Parathyroid adenoma (tissue), 2 donors: ENCODE measurements around the gene D2HGDH.
"Not testable (repeated sequence)": the region's sequence is repeated elsewhere in the genome, so short reads cannot be mapped to it uniquely, and the experiment has no call there.

ENCODE experiments used
- H2AFZ ChIP-seq: fragments of 300-600 bp; sonication (generic); one replicate; pipeline ENCODE4 v1.7.0; 2017; ENCODE audit warnings: antibody characterized with exemption, mild to moderate bottlenecking
- H3K27ac ChIP-seq: fragments of 300-600 bp; sonication (generic); one replicate; pipeline ENCODE4 v1.7.0; 2017
- H3K27me3 ChIP-seq: fragments of 300-600 bp; sonication (generic); one replicate; pipeline ENCODE4 v1.7.0; 2017; ENCODE audit warnings: low read length; ENCODE audit not compliant: control insufficient read depth, insufficient read depth
- H3K36me3 ChIP-seq: fragments of 300-600 bp; sonication (generic); one replicate; pipeline ENCODE4 v1.7.0; 2017; ENCODE audit warnings: low read length; ENCODE audit not compliant: control insufficient read depth, insufficient read depth
- H3K4me1 ChIP-seq: fragments of 300-600 bp; sonication (generic); one replicate; pipeline ENCODE4 v1.7.0; 2017; ENCODE audit warnings: control low read depth
- H3K4me2 ChIP-seq: fragments of 300-600 bp; sonication (generic); one replicate; pipeline ENCODE4 v1.7.0; 2017; ENCODE audit warnings: low read length
- H3K4me3 ChIP-seq: fragments of 300-600 bp; sonication (generic); one replicate; pipeline ENCODE4 v1.7.0; 2017; ENCODE audit warnings: low read depth, low read length
- H3K79me2 ChIP-seq: fragments of 300-600 bp; sonication (generic); one replicate; pipeline ENCODE4 v1.7.0; 2017; ENCODE audit warnings: control low read depth
- H3K9ac ChIP-seq: fragments of 300-600 bp; sonication (generic); one replicate; pipeline ENCODE4 v1.7.0; 2017; ENCODE audit warnings: mild to moderate bottlenecking
- H3K9me3 ChIP-seq: fragments of 300-600 bp; sonication (generic); one replicate; pipeline ENCODE4 v1.7.0; 2017; ENCODE audit warnings: low read length; ENCODE audit not compliant: control insufficient read depth
- CTCF ChIP-seq: fragments of 300-600 bp; sonication (generic); IDR thresholded peaks from one replicate; pipeline ENCODE4 v1.7.0; 2017; ENCODE audit warnings: antibody characterized with exemption, mild to moderate bottlenecking
- donor health status: primary hyperparathyroidism.

The D2HGDH gene

GRCh38 chr2:241739177-241739576, 4.7 kb downstream of the D2HGDH start:
- H3K79me2 ChIP-seq: peaks cover 12% of the 10 kb centered on the region
- no peaks in the 10 kb centered on the region for H3K27me3 ChIP-seq
- H3K27ac ChIP-seq: no peak overlapping the region
- no peak overlapping the region for H2AFZ ChIP-seq
- H3K36me3 ChIP-seq: no peaks in the 10 kb centered on the region
- no peak overlapping the region for H3K4me2 ChIP-seq
- no peak overlapping the region for H3K4me3 ChIP-seq
- no peaks in the 10 kb centered on the region for H3K4me1 ChIP-seq
- no peak for TF ChIP-seq CTCF
- no peaks in the 10 kb centered on the region for H3K9me3 ChIP-seq
- no peak overlapping the region for H3K9ac ChIP-seq

DNA sequence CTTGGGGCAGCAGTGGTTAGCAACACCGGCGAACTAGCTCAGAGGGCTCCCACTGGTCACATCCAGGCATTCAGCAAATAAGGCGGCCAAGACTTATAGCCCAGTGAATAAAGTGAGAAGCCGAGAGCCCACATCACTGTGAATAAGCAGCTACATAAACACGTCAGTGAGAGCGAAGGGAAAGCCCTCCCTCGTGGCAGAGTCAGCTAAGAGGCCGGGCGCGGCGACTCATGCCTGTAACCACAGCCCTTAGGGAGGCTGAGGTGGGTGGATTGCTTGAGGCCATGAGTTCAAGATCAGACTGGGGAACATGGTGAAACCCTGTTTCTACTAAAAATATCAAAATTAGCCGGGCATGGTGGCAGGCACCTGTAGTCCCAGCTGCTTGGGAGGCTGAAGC, 5.2 kb downstream of the D2HGDH start:
- H3K4me3 ChIP-seq: no peak overlapping the region
- H3K79me2 ChIP-seq: peaks cover 12% of the 10 kb centered on the region
- no peak for TF ChIP-seq CTCF
- H3K27me3 ChIP-seq: no peaks in the 10 kb centered on the region
- H3K9me3 ChIP-seq: no peaks in the 10 kb centered on the region
- no peaks in the 10 kb centered on the region for H3K36me3 ChIP-seq
- H3K4me2 ChIP-seq: no peak overlapping the region
- no peak overlapping the region for H3K9ac ChIP-seq
- no peak overlapping the region for H3K27ac ChIP-seq
- no peak overlapping the region for H2AFZ ChIP-seq
- H3K4me1 ChIP-seq: no peaks in the 10 kb centered on the region

- no peak overlapping the region for H3K4me3 ChIP-seq
- no peaks in the 10 kb centered on the region for H3K36me3 ChIP-seq
- H3K27ac ChIP-seq: no peak overlapping the region
Observed at GRCh38 chr2:241741016-241741415, 6.6 kb downstream of the D2HGDH start.

GRCh38 chr2:241742320-241742939, 8.0 kb downstream of the D2HGDH start:
- no peak overlapping the region for H3K9ac ChIP-seq
- no peaks in the 10 kb centered on the region for H3K36me3 ChIP-seq
- H3K4me2 ChIP-seq: no peak overlapping the region
- H3K4me1 ChIP-seq: no peaks in the 10 kb centered on the region
- no peak overlapping the region for H2AFZ ChIP-seq
- H3K4me3 ChIP-seq: no peak overlapping the region
- H3K27me3 ChIP-seq: no peaks in the 10 kb centered on the region
- no peak overlapping the region for H3K27ac ChIP-seq
- no peaks in the 10 kb centered on the region for H3K9me3 ChIP-seq
- TF ChIP-seq CTCF: no peak
- peaks cover 8% of the 10 kb centered on the region for H3K79me2 ChIP-seq

More at GRCh38 chr2:241741016-241741415, 6.6 kb downstream of the D2HGDH start:
- Histone ChIP-seq H3K79me2 (peaks cover 12% of the 10 kb centered on the region), H3K4me2 (no peak overlapping the region), H3K9ac (no peak overlapping the region), H3K4me1 (no peaks in the 10 kb centered on the region), H3K27me3 (no peaks in the 10 kb centered on the region), H2AFZ (no peak overlapping the region), H3K9me3 (no peaks in the 10 kb centered on the region)
- TF ChIP-seq CTCF: no peak

GRCh38 chr2:241743008-241743407, 8.6 kb downstream of the D2HGDH start:
- not testable (repeated sequence) for H2AFZ ChIP-seq, H3K4me3 ChIP-seq, H3K27me3 ChIP-seq, H3K4me2 ChIP-seq, H3K4me1 ChIP-seq, H3K36me3 ChIP-seq, H3K9ac ChIP-seq, H3K79me2 ChIP-seq, H3K9me3 ChIP-seq, H3K27ac ChIP-seq
